ENCODE results near the gene PLSCR2. TPM values are rescaled to one million over a fixed set of nuclear protein-coding genes. Genes with fewer than 3 reads are reported as not detected.

The PLSCR2 gene
- total and polyA plus RNA-seq, 9 of the 15 experiments (the other 6 are each of a cell fraction or from before 2014, with no cell fraction given), result 0.07 to 0.49 (median 0.25) TPM; not detected in 4

GRCh38 chr3:146472611-146473010 lies 3.2 kb upstream of the PLSCR2 start (continued):
- TF ChIP-seq BMI1 (IDR thresholded peaks at IDR 0.05; ENCODE audit: low read length), result no peak
- TF ChIP-seq STAG1 (CRISPR knock-in tag; IDR thresholded peaks at IDR 0.05; ENCODE audit: borderline replicate concordance), result no peak
- TF ChIP-seq KLF10 (CRISPR knock-in tag; IDR thresholded peaks at IDR 0.05), result no peak

GRCh38 chr3:146471012-146471411 lies 1.7 kb upstream of the PLSCR2 start:
- Histone ChIP-seq H3K79me2 (ENCODE audit: control insufficient read depth, insufficient read depth, low read length) (peaks cover 2% of the 10 kb centered on the region; the same call in 2 of the 3 replicates), H3K4me3 (no peak overlapping the region), H3K4me1 (replicated peaks in 1 of 2; ENCODE audit: control insufficient read depth in 2 of 2, insufficient read depth in 2 of 2, low read length in 2 of 2) (peaks cover 3 to 9% of the 10 kb centered on the region in 2 experiments; a peak in 2 of 5 replicates), H2AFZ (ENCODE audit: low read depth, low read length) (peak overlapping the region; percentile 97), H3K4me2 (ENCODE audit: insufficient read depth, low read length) (no peak overlapping the region; the same call in 1 of the 2 replicates), H3K9ac (ENCODE audit: insufficient read depth in 1 of 2, low read depth in 2 of 2, low read length in 2 of 2) (peak overlapping the region in 1 of 2 experiments; percentile 78; a peak in 1 of 4 replicates), H3K36me3 (ENCODE audit: control insufficient read depth, insufficient read depth, low read length) (no peaks in the 10 kb centered on the region), H3K9me3 (replicated peaks; ENCODE audit: control insufficient read depth, insufficient read depth, low read depth, low read length) (no peaks in the 10 kb centered on the region), H3K27ac (ENCODE audit: extremely low read depth, low read depth, low read length) (peak overlapping the region; percentile 58; the same call in 1 of the 3 replicates), H3K27me3 (ENCODE audit: control insufficient read depth in 2 of 2, insufficient read depth in 2 of 2, low read length in 2 of 2) (no peaks in the 10 kb centered on the region), H3K9me1 (ENCODE audit: control insufficient read depth, insufficient read depth, low read length) (no peaks in the 10 kb centered on the region), H4K20me1 (replicated peaks; ENCODE audit: control insufficient read depth, insufficient read depth, low read length) (no peaks in the 10 kb centered on the region)
- ATAC-seq (no peak), FAIRE-seq (no peak), DNase-seq (ENCODE audit: extremely low read depth in 1 of 4, low spot score in 3 of 4) (no peak)
- WGBS (ENCODE audit: insufficient coverage, low coverage, missing lambda C conversion rate), result 13% methylated on average over 1 of the region's 1 CpG
- ChIA-PET CTCF (ENCODE audit: low intra/inter-chr PET ratio) (no interaction called here), POLR2A (interaction anchor here (3.2 kb wide), 1 partner anchor 10 kb away, joined by 11 read pairs; no protein-coding TSS in a partner anchor)
- TF ChIP-seq ZNF316 (IDR thresholded peaks at IDR 0.05) (peak; percentile 81), NR0B1 (IDR thresholded peaks at IDR 0.05; ENCODE audit: partially characterized antibody) (no peak), VEZF1 (CRISPR knock-in tag; IDR thresholded peaks at IDR 0.05) (no peak), HDAC8 (tag; IDR thresholded peaks at IDR 0.05) (no peak), C11orf30 (IDR thresholded peaks at IDR 0.05; ENCODE audit: low read depth) (peak; percentile 63; the same call in 1 of the 2 replicates), MAFK (IDR thresholded peaks at IDR 0.05; ENCODE audit: low read length) (peak; percentile 20; the same call in 1 of the 2 replicates), GTF2E2 (tag; IDR thresholded peaks at IDR 0.05) (0 out of 2 replicates have a peak, but pooled peaks have one; percentile 23)
- intact Hi-C loops (cut with micrococcal nuclease), result no loop called here
- BruUV-seq (replicated peaks), result no TSS peak
- in situ Hi-C loops (cut with MboI), result no loop called here
